Measurements from ENCODE around the gene PHF2.

Gene PHF2

GRCh38 chr9:93686880-93687236 lies 110.5 kb downstream of the PHF2 start:
- Histone ChIP-seq H3K36me3 (ENCODE audit: insufficient read depth, low read length) (no peaks in the 10 kb centered on the region), H3K4me1 (ENCODE audit: insufficient read depth, low read length) (no peaks in the 10 kb centered on the region), H3K27me3 (ENCODE audit: insufficient read depth, low read length) (no peaks in the 10 kb centered on the region), H3K9me3 (ENCODE audit: insufficient read depth, low read depth, low read length) (peaks cover 27% of the 10 kb centered on the region), H3K27ac (ENCODE audit: low read depth, low read length) (no peak overlapping the region), H3K9ac (ENCODE audit: low read depth, low read length) (no peak overlapping the region), H3K4me3 (ENCODE audit: low read length) (no peak overlapping the region)
- 92% methylated on average over 3 of the region's 3 CpGs for WGBS

GRCh38 chr9:93690618-93691017 lies 114.2 kb downstream of the PHF2 start:
- H3K27ac ChIP-seq (ENCODE audit: low read depth, low read length) = no peak overlapping the region
- WGBS = no CpG with 5 or more reads among the region's 1 CpG
- H3K4me3 ChIP-seq (ENCODE audit: low read length) = no peak overlapping the region
- peaks cover 27% of the 10 kb centered on the region for H3K9me3 ChIP-seq (ENCODE audit: insufficient read depth, low read depth, low read length)
- no peaks in the 10 kb centered on the region for H3K4me1 ChIP-seq (ENCODE audit: insufficient read depth, low read length)
- no peaks in the 10 kb centered on the region for H3K27me3 ChIP-seq (ENCODE audit: insufficient read depth, low read length)
- H3K9ac ChIP-seq (ENCODE audit: low read depth, low read length) = no peak overlapping the region
- no peaks in the 10 kb centered on the region for H3K36me3 ChIP-seq (ENCODE audit: insufficient read depth, low read length)

DNA sequence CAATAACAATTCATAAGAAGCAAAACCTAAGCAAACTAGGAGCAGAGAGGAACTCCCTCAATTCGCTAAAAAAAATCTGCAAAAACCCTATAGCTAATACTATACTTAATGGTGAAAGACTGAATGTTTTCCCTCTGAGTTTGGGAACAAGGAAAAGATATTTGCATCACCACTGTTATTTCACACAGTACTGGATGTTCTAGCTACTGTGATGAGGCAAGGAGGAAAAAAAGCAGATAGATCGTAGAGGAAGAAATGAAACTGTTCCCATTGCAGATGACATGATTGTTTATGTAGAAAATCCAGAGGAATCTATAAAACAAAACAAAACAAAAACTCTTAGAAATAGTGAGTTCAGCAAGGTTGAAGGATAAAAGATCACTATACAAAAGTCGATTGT lies 116.7 kb downstream of the PHF2 start:
- Histone ChIP-seq H3K4me1 (ENCODE audit: insufficient read depth, low read length) (no peaks in the 10 kb centered on the region), H3K36me3 (ENCODE audit: insufficient read depth, low read length) (no peaks in the 10 kb centered on the region), H3K9ac (ENCODE audit: low read depth, low read length) (no peak overlapping the region), H3K4me3 (ENCODE audit: low read length) (no peak overlapping the region), H3K9me3 (ENCODE audit: insufficient read depth, low read depth, low read length) (peaks cover 33% of the 10 kb centered on the region), H3K27ac (ENCODE audit: low read depth, low read length) (no peak overlapping the region), H3K27me3 (ENCODE audit: insufficient read depth, low read length) (no peaks in the 10 kb centered on the region)
- WGBS = 95% methylated on average over 2 of the region's 3 CpGs

DNA sequence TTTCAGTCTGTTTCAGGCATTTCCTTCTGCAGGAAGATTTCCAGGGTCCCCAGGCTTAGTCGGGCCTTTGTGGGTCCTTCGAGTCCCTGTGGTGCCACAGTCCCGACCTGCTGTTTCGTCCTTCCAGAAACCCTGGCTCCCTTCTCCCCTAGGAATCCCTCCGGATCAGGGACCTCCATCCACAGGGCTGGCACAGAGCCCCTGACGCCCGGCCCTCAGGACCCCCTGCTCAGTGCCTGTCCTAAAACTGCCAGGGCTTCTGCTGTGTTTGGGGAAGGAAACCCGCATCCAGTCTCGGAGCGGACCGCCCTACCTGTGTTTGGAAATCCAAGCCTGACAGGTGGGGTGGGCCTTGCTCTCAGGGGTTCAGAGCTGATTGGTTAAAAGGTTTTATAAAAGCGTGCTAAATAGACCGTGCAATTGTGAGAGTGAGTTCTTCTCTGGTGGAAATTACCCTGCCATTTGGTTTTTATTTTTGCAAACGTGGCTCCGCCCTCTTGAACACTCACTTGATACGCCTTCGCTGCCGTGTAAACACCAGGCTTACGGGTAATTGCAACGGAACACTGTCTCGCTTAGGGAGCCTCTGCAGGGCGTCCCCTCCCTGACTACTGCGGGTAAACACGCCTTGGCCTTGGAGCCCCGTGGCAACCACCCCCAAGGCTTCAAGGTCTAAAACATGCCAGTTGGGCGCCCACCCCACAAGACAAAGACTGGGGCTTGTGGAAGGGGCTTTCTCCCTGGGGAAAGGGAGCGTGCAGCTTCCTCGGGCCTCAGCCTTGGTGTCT lies 121.2 kb downstream of the PHF2 start:
- Histone ChIP-seq H3K27me3 (ENCODE audit: insufficient read depth, low read length) (no peaks in the 10 kb centered on the region), H3K36me3 (ENCODE audit: insufficient read depth, low read length) (no peaks in the 10 kb centered on the region), H3K4me3 (ENCODE audit: low read length) (no peak overlapping the region), H3K4me1 (ENCODE audit: insufficient read depth, low read length) (no peaks in the 10 kb centered on the region), H3K9me3 (ENCODE audit: insufficient read depth, low read depth, low read length) (peaks cover 25% of the 10 kb centered on the region), H3K27ac (ENCODE audit: low read depth, low read length) (no peak overlapping the region), H3K9ac (ENCODE audit: low read depth, low read length) (no peak overlapping the region)
- 93% methylated on average over 28 of the region's 28 CpGs for WGBS

- WGBS = 86% methylated on average over 16 of the region's 16 CpGs
Measured at GRCh38 chr9:93698140-93698908, 121.9 kb downstream of the PHF2 start.

GRCh38 chr9:93699650-93700049 lies 123.3 kb downstream of the PHF2 start:
- no peaks in the 10 kb centered on the region for H3K27me3 ChIP-seq (ENCODE audit: insufficient read depth, low read length)
- no peaks in the 10 kb centered on the region for H3K4me1 ChIP-seq (ENCODE audit: insufficient read depth, low read length)
- no peak overlapping the region for H3K4me3 ChIP-seq (ENCODE audit: low read length)
- H3K36me3 ChIP-seq (ENCODE audit: insufficient read depth, low read length) = no peaks in the 10 kb centered on the region
- H3K9ac ChIP-seq (ENCODE audit: low read depth, low read length) = no peak overlapping the region
- 96% methylated on average over 3 of the region's 3 CpGs for WGBS
- H3K27ac ChIP-seq (ENCODE audit: low read depth, low read length) = no peak overlapping the region
- peaks cover 32% of the 10 kb centered on the region for H3K9me3 ChIP-seq (ENCODE audit: insufficient read depth, low read depth, low read length)

More at GRCh38 chr9:93698140-93698908, 121.9 kb downstream of the PHF2 start:
- H3K9me3 ChIP-seq (ENCODE audit: insufficient read depth, low read depth, low read length) = peaks cover 31% of the 10 kb centered on the region
- no peak overlapping the region for H3K27ac ChIP-seq (ENCODE audit: low read depth, low read length)
- no peak overlapping the region for H3K9ac ChIP-seq (ENCODE audit: low read depth, low read length)
- H3K36me3 ChIP-seq (ENCODE audit: insufficient read depth, low read length) = no peaks in the 10 kb centered on the region
- no peaks in the 10 kb centered on the region for H3K27me3 ChIP-seq (ENCODE audit: insufficient read depth, low read length)
- H3K4me3 ChIP-seq (ENCODE audit: low read length) = no peak overlapping the region
- no peaks in the 10 kb centered on the region for H3K4me1 ChIP-seq (ENCODE audit: insufficient read depth, low read length)

DNA sequence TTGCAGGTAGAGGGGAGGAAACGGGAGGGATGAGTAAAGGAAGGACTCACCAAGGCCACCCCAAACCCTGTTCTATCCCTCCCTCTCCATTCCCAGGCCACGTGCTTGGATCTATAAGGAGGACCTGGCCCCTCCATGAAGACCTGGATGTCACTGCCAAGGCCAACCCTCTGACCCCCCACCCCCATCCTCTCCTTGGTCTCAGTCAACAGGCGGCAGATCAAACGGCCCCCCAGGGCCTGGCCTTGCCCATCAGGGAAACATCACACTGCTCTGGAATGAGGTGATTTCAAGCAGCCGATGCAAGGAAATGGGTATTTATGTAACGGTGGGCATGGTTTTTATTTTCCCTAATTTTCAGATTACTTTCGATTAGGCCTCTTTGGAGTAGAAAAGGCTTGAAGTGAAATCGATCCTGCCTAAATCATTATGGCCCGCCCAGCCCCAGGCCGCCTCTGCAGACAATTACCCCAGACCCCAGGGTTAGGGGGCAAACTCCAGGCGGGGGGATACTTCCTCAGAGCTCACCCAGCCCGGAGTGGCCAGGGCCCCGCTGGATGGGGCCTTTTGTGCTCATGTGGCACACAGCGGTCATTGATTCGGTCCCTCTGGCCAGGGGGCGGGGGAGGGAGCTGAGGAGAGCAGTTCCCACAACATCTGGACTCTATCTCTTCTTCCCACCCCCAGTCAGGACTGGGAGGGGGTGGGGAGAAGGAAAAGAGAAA lies 125.3 kb downstream of the PHF2 start:
- Histone ChIP-seq H3K9ac (ENCODE audit: low read depth, low read length) (no peak overlapping the region), H3K9me3 (ENCODE audit: insufficient read depth, low read depth, low read length) (peaks cover 26% of the 10 kb centered on the region), H3K4me1 (ENCODE audit: insufficient read depth, low read length) (no peaks in the 10 kb centered on the region), H3K27me3 (ENCODE audit: insufficient read depth, low read length) (no peaks in the 10 kb centered on the region), H3K27ac (ENCODE audit: low read depth, low read length) (no peak overlapping the region), H3K4me3 (ENCODE audit: low read length) (no peak overlapping the region), H3K36me3 (ENCODE audit: insufficient read depth, low read length) (no peaks in the 10 kb centered on the region)
- 91% methylated on average over 14 of the region's 16 CpGs for WGBS

- Histone ChIP-seq H3K9ac (ENCODE audit: low read depth, low read length) (no peak overlapping the region), H3K9me3 (ENCODE audit: insufficient read depth, low read depth, low read length) (peaks cover 26% of the 10 kb centered on the region), H3K27me3 (ENCODE audit: insufficient read depth, low read length) (no peaks in the 10 kb centered on the region), H3K27ac (ENCODE audit: low read depth, low read length) (no peak overlapping the region), H3K4me1 (ENCODE audit: insufficient read depth, low read length) (no peaks in the 10 kb centered on the region), H3K36me3 (ENCODE audit: insufficient read depth, low read length) (no peaks in the 10 kb centered on the region), H3K4me3 (ENCODE audit: low read length) (no peak overlapping the region)
- WGBS = 94% methylated on average over 7 of the region's 7 CpGs
Measured at GRCh38 chr9:93702261-93702660, 125.9 kb downstream of the PHF2 start.

DNA sequence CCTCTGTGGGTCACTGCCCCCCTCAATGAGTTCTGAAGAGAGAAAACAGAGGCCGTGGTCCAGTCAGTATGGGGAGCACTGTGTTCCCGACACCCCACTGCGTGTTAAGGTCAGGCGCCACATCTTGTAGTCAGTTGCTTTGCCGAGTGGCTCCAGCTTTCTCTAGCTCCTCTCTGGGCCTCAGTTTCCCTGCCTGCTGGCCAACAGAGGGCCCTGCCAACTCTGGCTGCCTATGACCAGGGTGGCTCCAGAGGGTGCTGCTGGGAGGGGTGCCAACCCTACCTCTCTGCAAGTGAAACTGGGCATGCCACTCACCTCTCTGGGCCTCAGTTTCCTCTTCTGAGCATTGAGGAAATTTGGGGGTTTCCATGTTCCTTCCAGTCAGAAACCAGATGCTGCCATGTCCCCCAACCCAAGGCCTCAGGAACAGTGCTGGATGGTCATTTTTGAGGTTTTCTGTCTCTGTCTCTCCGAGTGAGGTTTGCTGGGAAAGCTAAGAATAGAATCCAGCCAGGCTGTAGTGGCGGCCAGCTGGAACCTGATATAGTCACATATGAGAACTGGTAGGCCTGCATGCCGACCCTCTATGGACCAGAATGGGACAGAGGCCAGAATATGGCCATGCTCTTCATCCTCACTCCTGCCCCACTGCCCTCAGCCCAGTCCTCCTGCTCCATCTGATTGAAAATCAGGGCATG lies 132.1 kb downstream of the PHF2 start:
- no peaks in the 10 kb centered on the region; the same call in 1 of the 2 replicates for H3K27me3 ChIP-seq (ENCODE audit: insufficient read depth, low read length)
- WGBS = 92% methylated on average over 7 of the region's 8 CpGs
- no peak overlapping the region for H3K27ac ChIP-seq (ENCODE audit: low read depth, low read length)
- H3K9me3 ChIP-seq (ENCODE audit: insufficient read depth, low read depth, low read length) = no peaks in the 10 kb centered on the region
- no peaks in the 10 kb centered on the region for H3K4me1 ChIP-seq (ENCODE audit: insufficient read depth, low read length)
- no peaks in the 10 kb centered on the region for H3K36me3 ChIP-seq (ENCODE audit: insufficient read depth, low read length)
- H3K4me3 ChIP-seq (ENCODE audit: low read length) = no peak overlapping the region
- H3K9ac ChIP-seq (ENCODE audit: low read depth, low read length) = no peak overlapping the region

GRCh38 chr9:93708987-93709302 lies 132.6 kb downstream of the PHF2 start:
- H3K27me3 ChIP-seq (ENCODE audit: insufficient read depth, low read length) = no peaks in the 10 kb centered on the region; the same call in 1 of the 2 replicates
- no peak overlapping the region for H3K27ac ChIP-seq (ENCODE audit: low read depth, low read length)
- 94% methylated on average over 2 of the region's 2 CpGs for WGBS
- no peaks in the 10 kb centered on the region for H3K36me3 ChIP-seq (ENCODE audit: insufficient read depth, low read length)
- no peak overlapping the region for H3K9ac ChIP-seq (ENCODE audit: low read depth, low read length)
- H3K4me3 ChIP-seq (ENCODE audit: low read length) = no peak overlapping the region
- no peaks in the 10 kb centered on the region for H3K4me1 ChIP-seq (ENCODE audit: insufficient read depth, low read length)
- H3K9me3 ChIP-seq (ENCODE audit: insufficient read depth, low read depth, low read length) = no peaks in the 10 kb centered on the region
